MM.1S (cell line): Measurements from ENCODE around the gene PLAGL1.

Experiments used
- DNase-seq: peaks from one replicate; pipeline ENCODE4 v3.0.0-alpha.2; 2015
- H2AFZ ChIP-seq: fragments of 300-600 bp; sonication (generic); 2 replicates; pipeline ENCODE4 v1.6.0; 2016; ENCODE audit warnings: antibody characterized with exemption, low read length
- H3F3A ChIP-seq: fragments of 300-600 bp; sonication (generic); 2 replicates; pipeline ENCODE4 v1.6.1; 2016; ENCODE audit warnings: mild to moderate bottlenecking, antibody characterized with exemption, low read length, moderate library complexity, mixed read lengths; ENCODE audit not compliant: insufficient read depth
- H3K27ac ChIP-seq: fragments of 300-600 bp; sonication (generic); 2 replicates; pipeline ENCODE4 v1.5.1; 2016; ENCODE audit warnings: mild to moderate bottlenecking, low read length
- H3K27me3 ChIP-seq: fragments of 300-600 bp; sonication (generic); replicated peaks from 2 replicates; pipeline ENCODE4 v1.6.0; 2016; ENCODE audit warnings: low read length; ENCODE audit not compliant: insufficient read depth
- H3K36me3 ChIP-seq: fragments of 300-600 bp; sonication (generic); replicated peaks from 2 replicates; pipeline ENCODE4 v1.6.1; 2016; ENCODE audit warnings: mild to moderate bottlenecking, low read length, mixed read lengths; ENCODE audit not compliant: insufficient read depth
- H3K4me1 ChIP-seq: fragments of 300-600 bp; sonication (generic); 2 replicates; pipeline ENCODE4 v1.6.1; 2016; ENCODE audit warnings: low read length, mixed read lengths
- H3K4me2 ChIP-seq: fragments of 300-600 bp; sonication (generic); 2 replicates; pipeline ENCODE4 v1.6.0; 2016; ENCODE audit warnings: low read depth, low read length
- H3K4me3 ChIP-seq: fragments of 300-600 bp; sonication (generic); 2 replicates; pipeline ENCODE4 v1.5.1; 2016; ENCODE audit warnings: low read length, mixed read lengths
- H3K79me2 ChIP-seq: fragments of 300-600 bp; sonication (generic); 2 replicates; pipeline ENCODE4 v1.6.1; 2016; ENCODE audit warnings: mixed run types, low read length, mixed read lengths
- H3K9ac ChIP-seq: fragments of 300-600 bp; sonication (generic); 2 replicates; pipeline ENCODE4 v1.6.1; 2016; ENCODE audit warnings: low read length, mixed read lengths
- H3K9me2 ChIP-seq: fragments of 300-600 bp; sonication (generic); replicated peaks from 2 replicates; pipeline ENCODE4 v1.6.1; 2016; ENCODE audit warnings: mild to moderate bottlenecking, low read length, mixed read lengths; ENCODE audit not compliant: insufficient read depth
- H3K9me3 ChIP-seq: fragments of 300-600 bp; sonication (generic); replicated peaks from 2 replicates; pipeline ENCODE4 v1.6.1; 2016; ENCODE audit warnings: mild to moderate bottlenecking, low read length, mixed read lengths; ENCODE audit not compliant: insufficient read depth
- H4K20me1 ChIP-seq: fragments of 300-600 bp; sonication (generic); 2 replicates; pipeline ENCODE4 v1.6.1; 2016; ENCODE audit warnings: mild to moderate bottlenecking, low read length, moderate library complexity, mixed read lengths; ENCODE audit not compliant: insufficient read depth
- EZH2 ChIP-seq: fragments of 300-600 bp; sonication (generic); optimal IDR thresholded peaks from 2 replicates; pipeline ENCODE3; 2017; ENCODE audit warnings: low read depth, mild to moderate bottlenecking, antibody characterized with exemption, low read length, mixed read lengths
- EZH2phosphoT487 ChIP-seq: fragments of 300-600 bp; sonication (generic); IDR thresholded peaks from 2 replicates; pipeline ENCODE4 v1.6.1; 2018; ENCODE audit warnings: antibody characterized with exemption, low read length
- TF ChIP-seq, protein P1 (sequence below): fragments of 300-600 bp; sonication (generic); IDR thresholded peaks from 2 replicates; pipeline ENCODE4 v1.5.1; 2016; ENCODE audit warnings: antibody characterized with exemption, low read length, mixed read lengths

Gene PLAGL1

DNA sequence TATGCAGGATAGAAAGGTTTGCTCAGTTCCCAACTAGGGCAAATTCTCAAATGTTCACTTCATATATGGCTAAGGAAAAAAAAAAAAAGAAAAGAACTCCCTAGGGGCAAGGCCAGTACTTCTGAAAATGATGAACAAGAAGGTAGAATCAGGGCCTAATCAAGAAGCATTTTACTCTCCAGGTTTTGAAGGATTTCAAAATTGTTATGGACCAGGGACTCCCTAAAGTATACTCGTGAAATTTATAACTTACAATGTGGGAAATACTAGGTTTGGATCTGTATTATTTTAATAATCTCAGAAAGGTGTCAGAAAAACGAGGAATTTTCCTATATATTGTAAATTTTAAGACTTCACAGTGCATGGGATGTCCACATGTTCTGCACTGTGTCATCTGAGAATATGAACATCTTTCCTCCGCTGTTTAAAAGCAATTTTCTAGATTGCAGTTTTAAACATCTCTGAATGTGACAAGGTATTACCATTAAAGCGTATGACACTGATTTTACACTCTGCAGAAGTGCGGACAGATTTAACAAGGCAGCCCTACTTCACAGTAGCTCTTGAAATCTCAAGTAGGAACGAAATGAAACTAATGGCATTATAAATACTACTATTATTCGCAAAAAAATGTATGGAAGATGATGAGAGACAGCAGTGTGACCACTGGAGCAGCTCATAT lies 14.0 kb downstream of the PLAGL1 start:
- Histone ChIP-seq H3K9me2 (no peaks in the 10 kb centered on the region), H3K36me3 (no peaks in the 10 kb centered on the region), H4K20me1 (no peaks in the 10 kb centered on the region), H3K27me3 (no peaks in the 10 kb centered on the region), H2AFZ (no peak overlapping the region), H3K9ac (no peak overlapping the region), H3K4me1 (no peaks in the 10 kb centered on the region), H3K4me3 (no peak overlapping the region), H3F3A (no peaks in the 10 kb centered on the region), H3K9me3 (no peaks in the 10 kb centered on the region), H3K79me2 (no peaks in the 10 kb centered on the region), H3K4me2 (no peak overlapping the region), H3K27ac (no peak overlapping the region)
- no peak for DNase-seq
- TF ChIP-seq, protein P1, sequence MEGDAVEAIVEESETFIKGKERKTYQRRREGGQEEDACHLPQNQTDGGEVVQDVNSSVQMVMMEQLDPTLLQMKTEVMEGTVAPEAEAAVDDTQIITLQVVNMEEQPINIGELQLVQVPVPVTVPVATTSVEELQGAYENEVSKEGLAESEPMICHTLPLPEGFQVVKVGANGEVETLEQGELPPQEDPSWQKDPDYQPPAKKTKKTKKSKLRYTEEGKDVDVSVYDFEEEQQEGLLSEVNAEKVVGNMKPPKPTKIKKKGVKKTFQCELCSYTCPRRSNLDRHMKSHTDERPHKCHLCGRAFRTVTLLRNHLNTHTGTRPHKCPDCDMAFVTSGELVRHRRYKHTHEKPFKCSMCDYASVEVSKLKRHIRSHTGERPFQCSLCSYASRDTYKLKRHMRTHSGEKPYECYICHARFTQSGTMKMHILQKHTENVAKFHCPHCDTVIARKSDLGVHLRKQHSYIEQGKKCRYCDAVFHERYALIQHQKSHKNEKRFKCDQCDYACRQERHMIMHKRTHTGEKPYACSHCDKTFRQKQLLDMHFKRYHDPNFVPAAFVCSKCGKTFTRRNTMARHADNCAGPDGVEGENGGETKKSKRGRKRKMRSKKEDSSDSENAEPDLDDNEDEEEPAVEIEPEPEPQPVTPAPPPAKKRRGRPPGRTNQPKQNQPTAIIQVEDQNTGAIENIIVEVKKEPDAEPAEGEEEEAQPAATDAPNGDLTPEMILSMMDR, result no peak
- TF ChIP-seq EZH2phosphoT487 (no peak), EZH2 (no peak)

DNA sequence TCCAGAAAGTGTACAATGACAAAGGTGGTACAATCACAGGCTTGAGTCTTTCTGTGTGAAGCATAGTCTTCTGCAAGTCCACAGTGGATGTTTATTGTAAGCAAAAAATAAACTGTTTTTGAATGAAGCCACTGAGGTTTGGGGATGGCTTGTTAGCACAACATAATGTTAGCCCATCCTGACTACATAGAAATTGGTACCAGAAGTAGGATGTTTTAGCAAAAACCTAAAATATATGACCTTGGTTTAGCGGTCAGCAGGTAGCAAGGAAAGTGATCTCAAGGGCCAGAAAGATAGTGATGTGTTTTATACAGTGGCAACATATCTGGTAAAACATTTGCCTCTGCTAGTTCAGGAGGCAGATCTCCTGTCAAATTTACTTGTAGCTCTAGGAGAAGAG lies 15.8 kb downstream of the PLAGL1 start:
- Histone ChIP-seq H3F3A (no peaks in the 10 kb centered on the region), H3K9ac (no peak overlapping the region), H2AFZ (no peak overlapping the region), H3K9me3 (no peaks in the 10 kb centered on the region), H3K27me3 (no peaks in the 10 kb centered on the region), H3K36me3 (no peaks in the 10 kb centered on the region), H3K4me1 (no peaks in the 10 kb centered on the region), H3K27ac (no peak overlapping the region), H4K20me1 (no peaks in the 10 kb centered on the region), H3K79me2 (no peaks in the 10 kb centered on the region), H3K4me2 (no peak overlapping the region), H3K4me3 (no peak overlapping the region), H3K9me2 (no peaks in the 10 kb centered on the region)
- no peak for TF ChIP-seq EZH2
- TF ChIP-seq, protein P1, result no peak
- DNase-seq, result no peak

DNA sequence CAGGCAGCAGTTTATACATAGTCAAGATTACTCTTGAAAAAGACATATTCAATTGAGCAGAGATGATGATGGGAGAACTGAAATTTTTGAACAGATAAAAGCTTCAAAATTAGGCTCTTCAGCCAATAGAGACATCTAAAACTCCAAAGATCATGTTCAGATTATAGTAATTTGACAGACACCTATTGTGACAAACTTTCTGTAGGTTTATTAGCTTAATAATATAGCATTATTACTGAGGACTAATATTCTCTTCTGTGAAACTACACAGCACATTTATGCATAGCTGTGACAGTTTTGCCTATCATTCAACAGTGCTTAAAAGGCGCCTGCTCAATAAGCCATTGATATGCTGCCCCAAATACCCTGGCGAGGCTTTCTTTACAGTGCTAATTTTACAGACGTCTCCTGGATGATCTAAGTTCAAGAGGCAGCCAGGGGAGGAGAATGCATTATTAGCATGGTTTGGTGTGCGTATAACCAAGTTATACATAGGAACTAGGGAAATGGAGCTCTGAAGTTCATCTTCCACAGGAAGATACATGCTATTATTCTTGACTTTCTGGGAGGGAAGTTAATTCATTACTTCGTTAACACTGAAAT lies 21.5 kb downstream of the PLAGL1 start:
- Histone ChIP-seq H3K4me3 (no peak overlapping the region), H3K79me2 (no peaks in the 10 kb centered on the region), H3K9me2 (no peaks in the 10 kb centered on the region), H4K20me1 (no peaks in the 10 kb centered on the region), H3K9me3 (no peaks in the 10 kb centered on the region), H3K4me2 (no peak overlapping the region), H3K36me3 (no peaks in the 10 kb centered on the region), H3K9ac (no peak overlapping the region), H3K27me3 (no peaks in the 10 kb centered on the region), H3F3A (no peaks in the 10 kb centered on the region), H2AFZ (no peak overlapping the region), H3K4me1 (no peaks in the 10 kb centered on the region), H3K27ac (no peak overlapping the region)
- TF ChIP-seq, protein P1, result no peak
- TF ChIP-seq EZH2 (no peak), EZH2phosphoT487 (no peak)
- no peak for DNase-seq
